ENCODE data around the gene CLEC16A. TPM values are rescaled to one million over a fixed set of nuclear protein-coding genes. Genes with fewer than 3 reads are reported as not detected.

The CLEC16A gene
- total RNA-seq, 1 donor from 2014 or later: 33.4 TPM

DNA sequence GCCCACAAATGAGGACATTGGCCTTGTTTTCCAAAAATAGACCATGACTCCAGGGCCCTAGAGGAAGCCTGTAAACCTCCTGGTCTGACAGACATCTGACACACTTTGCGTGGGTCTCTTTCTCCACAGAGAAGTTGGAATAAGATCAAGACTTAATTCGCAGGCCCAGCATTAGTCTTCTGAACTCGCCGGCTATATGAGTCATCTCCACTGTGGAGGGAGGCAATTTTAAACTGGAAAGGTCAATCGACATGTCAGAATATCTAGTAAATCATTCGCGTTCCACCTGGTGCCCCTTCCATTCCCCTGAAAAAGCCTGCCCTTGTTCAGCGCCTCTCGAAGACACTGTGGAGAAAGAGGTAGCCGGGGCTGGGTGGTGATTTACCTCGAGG is 140.1 kb downstream of the CLEC16A start:
- no peak for DNase-seq (ENCODE audit: extremely low spot score, unreplicated experiment)
- Mint-ChIP-seq H3K9me3 (no peaks in the 10 kb centered on the region), H3K27ac (peak overlapping the region; percentile 73), H3K36me3 (peaks cover 7% of the 10 kb centered on the region), H3K4me1 (ENCODE audit: unreplicated experiment) (peaks cover 50% of the 10 kb centered on the region), H3K4me3 (peak overlapping the region; percentile 72), H3K27me3 (no peaks in the 10 kb centered on the region)
- TF ChIP-seq, protein P1, sequence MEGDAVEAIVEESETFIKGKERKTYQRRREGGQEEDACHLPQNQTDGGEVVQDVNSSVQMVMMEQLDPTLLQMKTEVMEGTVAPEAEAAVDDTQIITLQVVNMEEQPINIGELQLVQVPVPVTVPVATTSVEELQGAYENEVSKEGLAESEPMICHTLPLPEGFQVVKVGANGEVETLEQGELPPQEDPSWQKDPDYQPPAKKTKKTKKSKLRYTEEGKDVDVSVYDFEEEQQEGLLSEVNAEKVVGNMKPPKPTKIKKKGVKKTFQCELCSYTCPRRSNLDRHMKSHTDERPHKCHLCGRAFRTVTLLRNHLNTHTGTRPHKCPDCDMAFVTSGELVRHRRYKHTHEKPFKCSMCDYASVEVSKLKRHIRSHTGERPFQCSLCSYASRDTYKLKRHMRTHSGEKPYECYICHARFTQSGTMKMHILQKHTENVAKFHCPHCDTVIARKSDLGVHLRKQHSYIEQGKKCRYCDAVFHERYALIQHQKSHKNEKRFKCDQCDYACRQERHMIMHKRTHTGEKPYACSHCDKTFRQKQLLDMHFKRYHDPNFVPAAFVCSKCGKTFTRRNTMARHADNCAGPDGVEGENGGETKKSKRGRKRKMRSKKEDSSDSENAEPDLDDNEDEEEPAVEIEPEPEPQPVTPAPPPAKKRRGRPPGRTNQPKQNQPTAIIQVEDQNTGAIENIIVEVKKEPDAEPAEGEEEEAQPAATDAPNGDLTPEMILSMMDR (conservative IDR thresholded peaks at IDR 0.05): no peak

DNA sequence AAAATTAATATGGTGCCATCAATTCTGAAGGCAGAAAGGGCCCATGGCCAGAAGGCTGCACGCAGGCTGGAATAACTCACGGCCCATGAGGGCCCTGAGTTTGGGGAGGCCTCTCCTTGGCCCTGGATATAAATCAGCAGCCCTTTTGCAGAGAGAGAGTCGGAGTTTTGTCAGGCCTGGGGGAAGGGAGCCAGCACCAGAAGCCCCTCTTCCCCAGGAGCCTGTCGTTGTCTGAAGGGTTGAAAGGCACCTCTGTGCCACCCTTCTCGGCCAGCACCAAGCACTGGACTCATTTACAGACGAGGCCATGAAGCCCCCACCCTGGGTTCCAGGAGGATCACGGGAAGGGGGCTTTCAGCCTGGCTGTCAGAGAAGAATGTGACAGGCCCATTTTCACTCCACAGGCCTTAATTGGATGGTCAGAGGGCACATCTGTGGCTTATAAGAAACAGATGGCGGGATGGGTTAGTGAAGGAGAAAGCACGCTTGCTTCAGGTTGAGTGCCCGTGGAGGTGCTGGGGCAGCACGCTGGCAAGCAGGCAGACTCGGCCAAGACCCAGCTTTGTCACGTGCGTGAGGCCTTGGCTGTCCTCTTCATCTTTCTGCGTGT is 140.6 kb downstream of the CLEC16A start:
- H3K4me3 Mint-ChIP-seq: peak overlapping the region; percentile 72
- H3K27me3 Mint-ChIP-seq: no peaks in the 10 kb centered on the region
- H3K27ac Mint-ChIP-seq: peak overlapping the region; percentile 73
- no peaks in the 10 kb centered on the region for H3K9me3 Mint-ChIP-seq
- H3K4me1 Mint-ChIP-seq (ENCODE audit: unreplicated experiment): peaks cover 49% of the 10 kb centered on the region
- TF ChIP-seq, protein P1 (conservative IDR thresholded peaks at IDR 0.05): no peak
- H3K36me3 Mint-ChIP-seq: peaks cover 7% of the 10 kb centered on the region
- peak; percentile 77 for DNase-seq (ENCODE audit: extremely low spot score, unreplicated experiment)

DNA sequence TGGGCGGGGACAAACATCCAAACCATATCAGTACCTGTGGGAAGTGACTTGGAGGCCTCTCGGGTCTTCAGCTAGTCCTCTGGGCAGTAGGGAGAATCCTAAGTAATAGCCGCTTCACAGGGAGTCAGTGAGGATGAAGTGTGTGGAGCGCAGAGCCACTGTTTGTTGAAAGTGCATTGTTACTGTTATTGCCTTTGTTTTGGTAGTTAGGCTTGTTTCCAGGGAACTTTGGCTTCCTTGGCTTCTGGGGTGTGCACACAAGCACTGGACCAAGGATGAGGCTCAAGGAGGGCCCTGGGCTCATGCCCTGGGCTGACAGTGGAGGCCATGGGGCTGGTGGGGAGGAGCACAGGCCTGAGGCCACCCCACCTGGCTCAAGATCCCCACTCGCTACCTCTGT is 141.6 kb downstream of the CLEC16A start:
- Mint-ChIP-seq H3K4me3 (no peak overlapping the region), H3K9me3 (no peaks in the 10 kb centered on the region), H3K27ac (peak overlapping the region; percentile 73), H3K4me1 (ENCODE audit: unreplicated experiment) (peaks cover 42% of the 10 kb centered on the region), H3K36me3 (peaks cover 7% of the 10 kb centered on the region), H3K27me3 (no peaks in the 10 kb centered on the region)
- DNase-seq (ENCODE audit: extremely low spot score, unreplicated experiment): no peak
- TF ChIP-seq, protein P1 (conservative IDR thresholded peaks at IDR 0.05): no peak

DNA sequence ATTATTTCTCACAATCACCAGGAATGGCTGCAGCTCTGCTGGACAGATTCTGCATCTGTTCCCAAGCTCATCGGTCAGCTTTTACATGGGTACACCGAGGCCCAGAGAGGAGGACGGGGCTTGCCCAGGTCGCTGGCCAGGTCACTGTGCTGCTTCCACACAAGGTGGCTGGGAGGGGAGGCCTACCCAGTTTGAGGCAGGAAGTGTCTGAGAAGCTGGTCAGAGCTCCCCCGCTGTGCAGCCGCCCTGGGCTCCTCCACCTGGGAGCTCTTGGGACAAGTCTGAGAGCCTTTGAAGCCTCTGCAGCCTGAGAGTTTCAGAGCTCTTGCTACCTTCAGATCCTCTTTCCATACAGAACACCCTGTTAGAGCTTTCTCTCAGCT is 143.3 kb downstream of the CLEC16A start:
- H3K36me3 Mint-ChIP-seq: no peaks in the 10 kb centered on the region
- H3K27ac Mint-ChIP-seq: no peak overlapping the region
- no peak overlapping the region for H3K4me3 Mint-ChIP-seq
- peaks cover 33% of the 10 kb centered on the region for H3K4me1 Mint-ChIP-seq (ENCODE audit: unreplicated experiment)
- TF ChIP-seq, protein P1 (conservative IDR thresholded peaks at IDR 0.05): no peak
- no peak for DNase-seq (ENCODE audit: extremely low spot score, unreplicated experiment)
- no peaks in the 10 kb centered on the region for H3K9me3 Mint-ChIP-seq
- no peaks in the 10 kb centered on the region for H3K27me3 Mint-ChIP-seq

DNA sequence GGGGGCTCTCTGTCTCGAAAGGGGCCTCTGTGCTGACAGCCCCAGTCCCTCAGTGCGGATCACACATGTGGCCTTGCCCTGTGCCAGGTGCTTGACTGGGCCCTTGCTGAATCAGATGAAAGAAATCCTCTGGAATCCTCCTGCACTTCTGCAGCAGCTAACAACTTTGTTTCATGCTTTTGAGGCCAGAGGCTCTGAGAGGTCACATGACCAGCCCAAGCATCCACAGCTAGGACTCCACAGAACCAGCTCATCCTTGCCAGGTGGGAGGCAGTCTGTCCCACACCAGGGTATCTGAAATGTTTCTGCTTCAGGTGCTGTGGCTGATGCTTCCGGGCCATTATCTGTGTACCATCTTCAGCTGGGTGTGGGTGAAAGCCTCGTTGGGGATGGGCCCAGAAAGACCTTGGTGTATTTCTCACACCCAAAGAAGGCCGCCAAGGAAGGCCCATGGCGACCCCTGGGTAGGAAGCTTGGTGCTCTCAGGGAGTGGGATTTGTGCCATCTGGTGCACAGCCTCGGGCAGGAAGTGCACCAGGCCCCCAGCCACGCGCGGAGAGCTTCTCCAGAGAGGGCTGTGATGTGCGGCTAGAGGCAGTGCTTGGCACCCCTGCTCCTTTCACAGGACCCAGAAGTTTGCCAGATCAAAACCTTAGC is 143.8 kb downstream of the CLEC16A start:
- Mint-ChIP-seq H3K9me3 (no peaks in the 10 kb centered on the region), H3K4me1 (ENCODE audit: unreplicated experiment) (peaks cover 34% of the 10 kb centered on the region), H3K27me3 (no peaks in the 10 kb centered on the region), H3K4me3 (no peak overlapping the region), H3K27ac (no peak overlapping the region), H3K36me3 (no peaks in the 10 kb centered on the region)
- no peak for DNase-seq (ENCODE audit: extremely low spot score, unreplicated experiment)
- TF ChIP-seq, protein P1 (conservative IDR thresholded peaks at IDR 0.05): no peak

Data from type B pancreatic cell (in vitro differentiated cells).